Common myeloid progenitor, CD34-positive (primary cell): ENCODE data around the gene SYT1.

Experiments
- CTCF ChIA-PET: fragments of 350-600 bp; sonication (Branson Sonifier 250); formaldehyde crosslinking; loops from one replicate; lab custom pipeline; 2021; ENCODE audit warnings: antibody characterized with exemption; lab: Charles Lee
- POLR2A ChIA-PET: fragments of 350-600 bp; sonication (Branson Sonifier 250); formaldehyde crosslinking; loops from one replicate; lab custom pipeline; 2021; ENCODE audit warnings: antibody characterized with exemption; lab: Charles Lee
- DNase-seq, 3 donors: peaks; one replicate each; pipeline versions ENCODE4 v3.0.0 to v3.0.0-alpha.2; 2013
- H3K27ac ChIP-seq, 2 experiments: 1 replicate in 1 of 2; 2 replicates in 1 of 2; pipeline ENCODE4 v1.7.0; 2013; ENCODE audit warnings: inconsistent platforms in 2 of 2, low read length in 2 of 2, mild to moderate bottlenecking in 2 of 2, low read depth in 1 of 2, moderate library complexity in 1 of 2; ENCODE audit not compliant: severe bottlenecking in 2 of 2, insufficient read depth in 1 of 2, poor library complexity in 1 of 2
- H3K27me3 ChIP-seq, 5 experiments: replicated peaks in 2 of 5; 1 replicate in 3 of 5; 2 replicates in 2 of 5; pipeline versions ENCODE4 v1.6.1 to v1.7.0; 2013; ENCODE audit warnings: low read length in 4 of 5, mild to moderate bottlenecking in 2 of 5, moderate library complexity in 2 of 5, inconsistent platforms in 1 of 5; ENCODE audit not compliant: insufficient read depth in 5 of 5, control insufficient read depth in 4 of 5
- H3K36me3 ChIP-seq, 4 experiments: 1 replicate in 2 of 4; 2 replicates in 2 of 4; pipeline versions ENCODE4 v1.6.1 to v1.7.0; 2013; ENCODE audit warnings: low read length in 3 of 4, control low read depth in 1 of 4, mild to moderate bottlenecking in 1 of 4; ENCODE audit not compliant: control insufficient read depth in 4 of 4, insufficient read depth in 4 of 4
- H3K4me1 ChIP-seq, 4 experiments: 1 replicate in 3 of 4; 2 replicates in 1 of 4; pipeline versions ENCODE4 v1.6.1 to v1.7.1; 2013; ENCODE audit warnings: low read length in 3 of 4, mild to moderate bottlenecking in 3 of 4, control low read depth in 1 of 4, inconsistent platforms in 1 of 4, moderate library complexity in 1 of 4; ENCODE audit not compliant: control insufficient read depth in 4 of 4, insufficient read depth in 4 of 4; ENCODE audit errors: control extremely low read depth in 1 of 4
- H3K4me3 ChIP-seq, 7 experiments: 1 replicate in 4 of 7; 2 replicates in 3 of 7; pipeline versions ENCODE4 v1.5.1 to v1.7.0; 2013; ENCODE audit warnings: mild to moderate bottlenecking in 7 of 7, low read length in 6 of 7, moderate library complexity in 6 of 7, inconsistent platforms in 2 of 7, low read depth in 2 of 7, control low read depth in 1 of 7; ENCODE audit not compliant: insufficient read depth in 4 of 7, control insufficient read depth in 1 of 7; ENCODE audit errors: extremely low read depth in 1 of 7
- H3K9me3 ChIP-seq, 5 experiments: 1 replicate in 4 of 5; 2 replicates in 1 of 5; pipeline versions ENCODE4 v1.6.1 to v1.7.1; 2013; ENCODE audit warnings: low read length in 4 of 5, mild to moderate bottlenecking in 2 of 5, inconsistent platforms in 1 of 5, low read depth in 1 of 5, moderate library complexity in 1 of 5; ENCODE audit not compliant: control insufficient read depth in 4 of 5, insufficient read depth in 2 of 5; ENCODE audit errors: control extremely low read depth in 1 of 5
- WGBS: methylation state at CpG from one replicate; pipeline ENCODE4 v1.1.5; 2013; ENCODE audit not compliant: insufficient coverage; 5-methylcytosine and 5-hydroxymethylcytosine counted together

The SYT1 gene

DNA sequence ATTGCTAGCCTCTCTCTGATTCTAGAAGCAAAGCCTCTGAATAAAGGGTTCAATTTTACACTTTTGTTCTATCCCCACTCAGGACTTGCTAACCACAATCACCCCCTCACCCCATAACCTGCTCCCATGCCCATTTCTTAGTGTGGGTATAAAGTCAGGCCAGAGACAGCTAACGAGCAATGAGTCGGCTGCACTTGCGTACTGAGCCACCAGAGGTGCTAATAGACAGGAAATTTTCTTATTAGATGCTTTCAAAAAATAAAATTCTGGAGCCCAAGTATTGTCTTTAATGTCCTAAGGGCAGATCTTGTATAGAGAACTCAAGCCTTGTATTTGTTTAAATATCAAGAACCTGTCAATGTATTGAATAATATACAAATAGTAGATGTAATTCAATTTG, 256.9 kb downstream of the SYT1 start:
- peak; percentile 0 to 17 (median 12) for DNase-seq
- ChIA-PET CTCF (no interaction called here), POLR2A (no interaction called here)
- no peaks in the 10 kb centered on the region for H3K4me1 ChIP-seq
- no peak overlapping the region for H3K4me3 ChIP-seq
- no peaks in the 10 kb centered on the region for H3K36me3 ChIP-seq
- no peaks in the 10 kb centered on the region for H3K9me3 ChIP-seq
- H3K27me3 ChIP-seq = no peaks in the 10 kb centered on the region
- WGBS = 93% methylated on average over 2 of the region's 3 CpGs
- no peak overlapping the region for H3K27ac ChIP-seq

DNA sequence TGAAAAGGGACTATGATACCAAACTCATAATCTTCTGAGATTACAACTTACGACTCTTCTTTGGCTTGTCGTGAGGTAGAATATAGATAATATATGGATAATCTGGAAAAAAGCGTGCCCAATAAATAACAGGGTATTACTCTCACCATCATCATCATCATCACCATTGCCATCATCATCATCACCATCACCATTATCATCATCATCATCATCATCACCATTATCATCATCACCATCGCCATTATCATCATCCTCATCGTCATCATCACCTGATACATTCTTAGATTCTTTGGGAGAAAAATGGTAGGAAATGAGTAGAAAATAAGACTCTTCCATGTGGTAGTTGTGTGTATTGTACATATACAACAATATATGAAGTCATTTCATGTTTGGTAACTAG, 259.8 kb downstream of the SYT1 start:
- POLR2A ChIA-PET = no interaction called here
- no CpG with 5 or more reads among the region's 5 CpGs for WGBS
- H3K4me1 ChIP-seq = no peaks in the 10 kb centered on the region
- no peak overlapping the region for H3K27ac ChIP-seq
- H3K9me3 ChIP-seq = no peaks in the 10 kb centered on the region
- no peak overlapping the region for H3K4me3 ChIP-seq
- CTCF ChIA-PET = no interaction called here
- DNase-seq = no peak
- no peaks in the 10 kb centered on the region for H3K36me3 ChIP-seq
- H3K27me3 ChIP-seq = no peaks in the 10 kb centered on the region

DNA sequence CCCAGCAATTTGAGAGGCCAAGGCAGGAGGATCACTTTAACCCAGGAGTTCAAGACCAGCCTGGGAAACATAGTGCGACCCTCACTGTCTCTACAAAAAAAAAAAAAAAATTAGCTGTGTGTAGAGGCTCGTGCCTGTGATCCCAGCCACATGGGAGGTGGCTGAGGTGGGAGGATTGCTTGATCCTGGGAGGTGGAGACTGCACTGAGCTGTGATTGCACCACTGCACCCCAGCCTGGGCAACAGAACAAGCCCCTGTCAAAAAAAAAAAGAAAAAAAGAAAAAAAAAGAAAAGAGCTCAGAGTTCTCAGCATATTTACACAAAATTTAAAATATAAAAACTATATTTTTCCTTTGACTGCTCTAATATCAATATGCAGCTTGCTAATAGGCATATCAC, 260.8 kb downstream of the SYT1 start:
- no peaks in the 10 kb centered on the region for H3K4me1 ChIP-seq
- H3K27ac ChIP-seq = no peak overlapping the region
- no peaks in the 10 kb centered on the region for H3K9me3 ChIP-seq
- ChIA-PET POLR2A (no interaction called here), CTCF (no interaction called here)
- H3K36me3 ChIP-seq = no peaks in the 10 kb centered on the region
- WGBS = 83% methylated on average over 1 of the region's 2 CpGs
- no peak for DNase-seq
- H3K4me3 ChIP-seq = no peak overlapping the region
- H3K27me3 ChIP-seq = no peaks in the 10 kb centered on the region

DNA sequence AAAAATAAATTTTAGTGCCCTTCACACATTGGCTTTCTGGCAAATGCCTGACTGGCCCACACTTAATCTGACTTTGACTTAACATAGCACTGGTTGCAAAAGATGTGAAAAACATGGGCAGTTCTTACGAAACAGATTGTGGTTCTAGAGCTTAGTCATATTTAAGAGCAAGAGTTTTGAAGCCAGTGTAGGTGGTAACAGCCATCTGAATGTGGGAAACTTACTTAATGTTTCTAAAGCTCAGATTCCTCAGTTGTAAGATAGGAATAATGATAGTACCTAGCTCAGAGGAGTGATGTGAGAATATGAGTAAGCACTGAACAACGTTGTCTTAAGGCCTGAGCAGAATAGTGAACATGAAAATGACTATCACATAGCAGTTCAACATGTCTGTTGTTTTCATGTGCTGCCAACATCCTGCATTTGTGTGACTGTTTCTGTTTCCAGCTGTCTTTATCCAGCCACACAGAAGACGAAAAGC, 262.7 kb downstream of the SYT1 start:
- Histone ChIP-seq H3K27ac (no peak overlapping the region), H3K9me3 (no peaks in the 10 kb centered on the region), H3K4me3 (no peak overlapping the region), H3K36me3 (no peaks in the 10 kb centered on the region), H3K4me1 (no peaks in the 10 kb centered on the region), H3K27me3 (no peaks in the 10 kb centered on the region)
- POLR2A ChIA-PET = no interaction called here
- 62% methylated on average over 3 of the region's 3 CpGs for WGBS
- CTCF ChIA-PET = interaction anchor here (1.5 kb wide), 1 partner anchor 13 kb away, joined by 4 read pairs; no protein-coding TSS in a partner anchor
- peak in 2 of 3 donors; percentile 2 to 3 for DNase-seq

DNA sequence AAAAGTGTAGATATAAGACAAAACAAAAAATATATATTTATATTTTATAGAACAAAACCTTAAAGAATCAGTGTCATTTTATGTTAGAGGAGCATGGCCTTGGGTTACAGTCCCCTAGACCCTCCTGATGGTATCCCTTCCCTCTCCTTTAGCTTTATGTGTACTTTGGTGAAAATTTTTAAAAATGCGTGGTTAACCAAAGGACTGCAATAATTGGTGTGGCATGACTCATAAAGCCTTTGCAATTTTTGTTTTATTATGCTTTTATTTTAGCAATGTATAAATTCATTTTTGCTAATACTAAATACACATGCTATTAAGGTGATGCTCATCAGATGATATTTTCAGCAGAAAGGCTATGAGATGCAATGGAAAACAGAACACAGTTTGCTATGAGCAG, 264.4 kb downstream of the SYT1 start:
- Histone ChIP-seq H3K27me3 (no peaks in the 10 kb centered on the region), H3K27ac (no peak overlapping the region), H3K36me3 (no peaks in the 10 kb centered on the region), H3K4me3 (no peak overlapping the region), H3K9me3 (no peaks in the 10 kb centered on the region), H3K4me1 (no peaks in the 10 kb centered on the region)
- POLR2A ChIA-PET = no interaction called here
- DNase-seq = no peak
- WGBS = no CpG with 5 or more reads among the region's 1 CpG
- CTCF ChIA-PET = no interaction called here

DNA sequence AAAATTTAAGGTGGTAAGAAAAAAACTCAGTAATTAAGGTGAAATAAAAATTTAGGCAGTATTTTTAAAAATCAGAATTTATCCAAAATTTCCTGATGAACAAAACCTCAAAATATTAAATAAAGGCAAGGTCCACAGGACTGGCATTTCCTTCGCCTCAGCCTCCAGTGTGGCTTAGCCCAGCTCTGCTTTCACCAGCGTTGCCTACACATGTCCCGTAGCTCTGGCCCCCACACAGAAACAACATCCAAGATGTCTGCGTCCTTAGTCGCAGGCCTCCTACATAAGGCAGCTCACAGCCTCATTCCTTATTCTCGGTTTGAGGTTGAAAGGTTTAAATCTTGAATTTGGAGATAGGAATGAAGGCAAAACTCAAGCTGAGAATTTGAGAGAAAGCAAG, 274.3 kb downstream of the SYT1 start:
- ChIA-PET CTCF (no interaction called here), POLR2A (no interaction called here)
- 100% methylated on average over 3 of the region's 6 CpGs for WGBS
- H3K9me3 ChIP-seq = no peaks in the 10 kb centered on the region
- H3K4me3 ChIP-seq = no peak overlapping the region
- no peaks in the 10 kb centered on the region for H3K36me3 ChIP-seq
- no peaks in the 10 kb centered on the region for H3K4me1 ChIP-seq
- no peak overlapping the region for H3K27ac ChIP-seq
- no peaks in the 10 kb centered on the region for H3K27me3 ChIP-seq
- no peak for DNase-seq

DNA sequence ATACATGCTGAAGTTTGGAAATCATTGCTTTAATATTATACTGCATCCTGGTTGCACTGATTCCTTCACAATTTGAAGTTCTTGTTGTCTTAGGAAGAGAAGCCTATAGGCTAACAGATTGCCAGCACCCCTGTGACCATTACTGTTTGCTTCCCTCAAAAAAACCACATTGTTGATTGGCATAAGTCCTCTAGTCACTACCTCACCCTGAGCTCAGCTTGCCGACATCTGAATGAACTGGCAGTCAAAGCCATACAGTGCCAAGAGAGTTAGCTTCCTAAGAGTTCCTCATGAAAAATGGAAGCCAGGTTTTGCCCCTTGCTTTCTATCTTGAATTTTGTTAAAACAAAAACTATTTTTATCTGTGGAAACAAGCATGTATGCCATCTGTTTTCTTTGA, 276.1 kb downstream of the SYT1 start:
- DNase-seq = no peak
- H3K36me3 ChIP-seq = no peaks in the 10 kb centered on the region
- H3K9me3 ChIP-seq = no peaks in the 10 kb centered on the region
- no peaks in the 10 kb centered on the region for H3K4me1 ChIP-seq
- no peaks in the 10 kb centered on the region for H3K27me3 ChIP-seq
- CTCF ChIA-PET = interaction anchor here (2.0 kb wide), 1 partner anchor 13 kb away, joined by 4 read pairs; no protein-coding TSS in a partner anchor
- 100% methylated on average over 1 of the region's 1 CpG for WGBS
- no peak overlapping the region for H3K4me3 ChIP-seq
- no peak overlapping the region for H3K27ac ChIP-seq
- POLR2A ChIA-PET = no interaction called here
